ENCODE measurements around the gene DDX1. TPM values are rescaled to one million over a fixed set of nuclear protein-coding genes. Genes with fewer than 3 reads are reported as not detected.

The DDX1 gene
- total RNA-seq, 1 donor from 2014 or later, result 77.9 TPM

- DNase-seq, result no peak
Observed at GRCh38 chr2:15562354-15563031, 29.2 kb upstream of the DDX1 start.

GRCh38 chr2:15563227-15564100, 28.2 kb upstream of the DDX1 start:
- DNase-seq, result no peak

GRCh38 chr2:15565392-15565791, 26.3 kb upstream of the DDX1 start:
- DNase-seq, result no peak

- DNase-seq, result no peak
Observed at GRCh38 chr2:15565994-15566671, 25.5 kb upstream of the DDX1 start.

- DNase-seq, result no peak
Observed at GRCh38 chr2:15566912-15567311, 24.8 kb upstream of the DDX1 start.

- no peak for DNase-seq
Observed at GRCh38 chr2:15568874-15569273, 22.8 kb upstream of the DDX1 start.

GRCh38 chr2:15570104-15570503, 21.6 kb upstream of the DDX1 start:
- DNase-seq, result no peak

- DNase-seq, result no peak
Observed at GRCh38 chr2:15571729-15572128, 19.9 kb upstream of the DDX1 start.

- DNase-seq, result peak; percentile 22
Observed at GRCh38 chr2:15577071-15577735, 14.5 kb upstream of the DDX1 start.

GRCh38 chr2:15579641-15580040, 12.0 kb upstream of the DDX1 start:
- DNase-seq, result no peak

- no peak for DNase-seq
Observed at GRCh38 chr2:15580451-15580850, 11.2 kb upstream of the DDX1 start.

- no peak for DNase-seq
Observed at GRCh38 chr2:15582710-15583357, 8.8 kb upstream of the DDX1 start.

- DNase-seq, result no peak
Observed at GRCh38 chr2:15583826-15584225, 7.8 kb upstream of the DDX1 start.

- no peak for DNase-seq
Observed at GRCh38 chr2:15584316-15584715, 7.4 kb upstream of the DDX1 start.

GRCh38 chr2:15584767-15585469, 6.8 kb upstream of the DDX1 start:
- DNase-seq, result no peak

GRCh38 chr2:15588329-15588919, 3.2 kb upstream of the DDX1 start:
- DNase-seq, result no peak

- no peak for DNase-seq
Observed at GRCh38 chr2:15591373-15591691, 336 bp upstream of the DDX1 start.

GRCh38 chr2:15593327-15593705, 1.6 kb downstream of the DDX1 start:
- DNase-seq, result no peak

- DNase-seq, result no peak
Observed at GRCh38 chr2:15594291-15595256, 2.9 kb downstream of the DDX1 start.

- DNase-seq, result no peak
Observed at GRCh38 chr2:15595342-15595905, 3.8 kb downstream of the DDX1 start.

All from skin of body (tissue), 2 donors.